Measurements from ENCODE around the gene P3H2.

GRCh38 chr3:189954733-189955665 lies 165.7 kb downstream of the P3H2 start:
- no peak for TF ChIP-seq CTCF (IDR thresholded peaks at IDR 0.05)
- TF ChIP-seq POLR2A (IDR thresholded peaks at IDR 0.05) = no peak
